Activated CD4-positive, alpha-beta T cell treated with anti-CD3 and anti-CD28 coated beads for 4 hours (primary cell): Measurements from ENCODE around the gene TMEM116.
"Not testable (repeated sequence)": the region's sequence is repeated elsewhere in the genome, so short reads cannot be mapped to it uniquely, and the experiment has no call there.

ENCODE experiments used
- DNase-seq, 2 donors: peaks; one replicate each; pipeline ENCODE4 v3.0.0-alpha.2; 2020

Gene TMEM116

DNA sequence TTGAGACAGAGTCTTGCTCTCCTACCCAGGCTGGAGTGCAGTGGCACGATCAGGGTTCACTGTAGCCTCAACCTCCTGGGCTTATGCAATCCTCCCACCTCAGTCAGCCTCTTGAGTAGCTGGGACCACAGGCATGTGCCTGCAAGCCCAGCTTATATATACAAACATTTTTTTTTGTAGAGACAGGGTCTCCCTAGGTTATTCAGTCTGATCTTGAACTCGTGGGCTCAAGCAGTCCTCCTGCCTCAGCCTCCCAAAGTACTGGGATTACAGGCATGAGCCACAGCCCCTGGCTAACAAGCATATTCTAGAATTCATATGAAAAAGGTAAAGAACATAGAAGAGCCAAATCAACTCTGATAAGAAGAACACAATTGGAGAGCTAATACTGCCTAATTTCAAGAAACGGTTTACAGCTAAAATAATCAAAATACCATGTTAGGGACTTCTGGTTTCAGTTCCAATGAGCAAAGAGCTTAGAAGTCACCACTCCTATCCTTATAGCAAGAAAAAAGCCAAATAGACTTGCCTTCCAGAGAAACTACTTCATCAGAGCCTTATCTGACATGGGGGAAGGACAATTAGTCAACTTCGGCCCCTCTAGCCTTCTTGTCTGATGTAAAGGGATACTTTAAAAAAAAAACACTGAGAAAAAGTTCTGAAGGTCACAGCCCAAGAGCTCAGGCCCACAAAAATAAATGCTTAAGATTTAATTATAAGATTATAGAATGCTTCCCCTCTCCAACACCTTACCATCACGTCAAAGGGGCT lies 37.6 kb downstream of the TMEM116 start:
- no peak for DNase-seq

GRCh38 chr12:111971800-111972199 lies 41.2 kb downstream of the TMEM116 start:
- DNase-seq, result no peak

DNA sequence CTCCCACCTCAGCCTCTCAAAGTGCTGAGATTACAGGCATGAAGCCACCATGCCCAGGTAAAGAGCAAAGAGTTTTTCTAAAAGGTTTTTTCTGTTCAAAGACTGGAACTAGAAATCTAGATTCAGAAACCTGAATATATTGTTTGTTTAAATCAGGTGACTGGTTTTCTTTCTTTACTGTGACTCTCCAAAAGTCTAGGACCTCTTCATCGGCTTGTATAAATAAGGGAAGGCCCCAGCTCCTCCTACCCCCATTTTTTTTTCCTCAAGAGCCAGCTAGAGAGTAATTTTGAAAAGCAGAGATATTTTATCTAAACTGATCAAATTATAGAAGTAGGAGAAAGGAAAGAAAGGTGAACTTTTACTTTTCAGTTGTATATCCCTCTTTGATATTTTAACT lies 48.0 kb downstream of the TMEM116 start:
- DNase-seq, result no peak

- DNase-seq, result not testable (repeated sequence)
These were observed 53.4 kb downstream of the TMEM116 start for GRCh38 chr12:111959518-111959917.

DNA sequence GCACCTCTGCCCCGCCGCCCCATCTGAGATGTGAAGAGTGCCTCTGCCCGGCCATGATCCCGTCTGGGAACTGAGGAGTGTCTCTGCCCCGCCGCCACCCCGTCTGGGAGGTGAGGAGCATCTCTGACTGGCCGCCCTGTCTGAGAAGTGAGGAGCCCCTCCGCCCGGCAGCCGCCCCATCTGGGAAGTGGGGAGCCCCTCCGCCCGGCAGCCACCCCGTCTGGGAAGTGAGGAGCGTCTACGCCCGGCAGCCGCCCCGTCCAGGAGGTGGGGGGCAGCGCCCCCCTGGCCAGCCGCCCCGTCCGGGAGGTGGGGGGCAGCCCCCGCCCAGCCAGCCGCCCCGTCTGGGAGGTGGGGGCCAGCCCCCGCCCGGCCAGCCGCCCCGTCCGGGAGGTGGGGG lies 55.7 kb downstream of the TMEM116 start:
- DNase-seq, result not testable (repeated sequence)

GRCh38 chr12:111954969-111955368 lies 58.0 kb downstream of the TMEM116 start:
- DNase-seq, result no peak

DNA sequence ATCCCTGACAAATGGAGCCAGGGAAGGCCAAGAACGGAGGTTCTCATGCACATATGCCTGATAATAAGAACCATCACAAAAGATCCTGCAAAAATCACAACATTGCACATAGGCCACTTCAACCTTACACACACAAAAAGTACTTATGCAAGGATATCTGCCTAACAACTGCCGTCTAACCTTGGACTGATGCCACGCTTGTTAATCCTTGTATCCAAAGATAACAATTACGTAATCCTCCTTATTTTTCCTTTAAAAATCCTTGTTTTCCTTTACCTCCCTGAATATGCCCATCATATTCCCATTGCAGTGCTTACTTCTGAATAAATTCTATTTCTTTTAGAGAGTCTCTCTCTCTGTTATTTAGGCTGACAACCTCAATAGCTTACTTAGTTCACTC lies 59.5 kb downstream of the TMEM116 start:
- DNase-seq, result no peak

DNA sequence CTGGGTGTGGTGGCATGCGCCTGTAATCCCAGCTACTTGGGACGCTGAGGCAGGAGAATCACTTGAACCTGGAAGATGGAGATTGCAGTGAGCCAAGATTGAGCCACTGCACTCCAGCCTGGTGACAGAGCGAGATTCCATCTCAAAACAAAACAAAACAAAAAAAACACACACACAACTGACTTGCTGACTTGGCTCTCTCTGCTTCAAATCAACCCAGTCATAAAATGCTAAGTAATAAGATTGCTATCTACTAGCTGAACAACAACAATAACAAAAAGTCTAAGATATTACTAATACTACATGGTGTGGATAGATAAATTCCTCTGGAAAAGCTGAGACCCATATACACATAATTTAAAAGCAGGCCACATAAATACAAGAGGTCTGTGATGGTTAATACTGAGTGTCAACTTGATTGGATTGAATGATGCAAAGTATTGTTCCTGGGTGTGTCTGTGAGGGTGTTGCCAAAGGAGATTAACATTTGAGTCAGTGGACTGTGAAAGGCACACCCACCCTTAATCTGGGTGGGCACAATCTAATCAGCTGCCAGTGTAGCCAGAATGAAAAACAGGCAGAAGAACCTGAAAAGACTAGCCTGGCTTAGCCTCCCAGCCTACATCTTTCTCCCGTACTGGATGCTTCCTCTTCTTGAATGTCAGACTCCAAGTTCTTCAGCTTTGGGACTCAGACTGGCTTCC lies 60.7 kb downstream of the TMEM116 start:
- not testable (repeated sequence) for DNase-seq

- not testable (repeated sequence) for DNase-seq
These were observed 61.8 kb downstream of the TMEM116 start for GRCh38 chr12:111950961-111951676.

DNA sequence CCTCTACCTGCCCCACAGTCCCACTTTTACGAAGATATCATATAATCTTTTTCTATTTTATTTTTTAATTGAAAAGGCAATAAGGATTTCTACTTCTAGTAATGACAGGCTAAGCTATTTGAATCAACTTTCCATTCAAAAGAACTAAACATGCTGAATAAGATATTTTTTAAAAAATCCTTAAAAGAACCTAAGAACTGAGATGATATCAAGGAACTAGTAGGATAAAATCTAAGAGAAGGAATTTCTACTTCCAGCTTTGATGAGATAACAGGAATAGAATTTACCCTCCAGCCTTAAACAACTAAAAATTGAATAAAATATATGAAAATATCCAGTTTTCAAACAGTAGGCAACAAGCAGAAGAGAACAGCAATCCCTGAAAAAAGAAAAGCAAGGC lies 69.0 kb downstream of the TMEM116 start:
- no peak for DNase-seq

- peak; percentile 10 to 24 for DNase-seq
These were observed 70.4 kb downstream of the TMEM116 start for GRCh38 chr12:111942557-111942956.

- DNase-seq, result no peak
These were observed 75.5 kb downstream of the TMEM116 start for GRCh38 chr12:111937429-111937828.

GRCh38 chr12:111936869-111937268 lies 76.1 kb downstream of the TMEM116 start:
- no peak for DNase-seq

GRCh38 chr12:111932241-111932640 lies 80.7 kb downstream of the TMEM116 start:
- no peak for DNase-seq

GRCh38 chr12:111927346-111927745 lies 85.6 kb downstream of the TMEM116 start:
- no peak for DNase-seq

DNA sequence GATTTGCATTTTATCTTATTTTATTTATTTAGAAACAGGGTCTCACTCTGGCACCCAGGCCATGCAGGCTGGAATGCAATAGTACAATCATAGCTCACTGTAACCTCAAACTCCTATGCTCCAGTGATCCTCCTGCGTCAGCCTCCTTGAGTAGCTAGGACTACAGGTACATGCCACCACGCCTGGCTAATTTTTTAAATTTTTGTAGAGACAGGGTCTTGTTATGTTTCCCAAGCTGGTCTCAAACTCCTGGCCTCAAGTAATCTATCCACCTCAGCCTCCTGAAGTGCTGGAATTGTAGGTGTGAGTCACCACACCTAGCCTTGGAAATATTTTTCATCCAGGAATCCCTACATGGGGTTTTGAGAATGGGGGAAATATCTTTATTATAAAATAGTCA lies 86.3 kb downstream of the TMEM116 start:
- DNase-seq, result no peak

DNA sequence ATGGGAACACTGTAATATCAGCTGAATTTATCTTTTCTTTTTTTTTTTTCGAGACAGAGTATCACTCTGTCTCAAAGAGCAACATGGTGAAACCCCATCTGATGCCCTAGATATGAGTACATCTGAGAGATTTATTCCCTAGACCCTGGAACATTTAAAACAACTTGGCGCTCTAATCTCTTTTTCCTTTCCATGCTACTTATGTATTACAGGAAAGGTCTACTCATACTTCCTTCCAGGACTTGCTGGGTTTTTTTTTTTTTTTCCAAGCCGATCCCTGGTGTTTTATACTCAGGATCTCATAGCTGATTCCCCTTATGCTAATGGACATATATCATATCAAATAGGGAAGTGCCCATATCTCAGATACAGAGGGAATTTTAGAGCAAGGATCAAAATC lies 87.8 kb downstream of the TMEM116 start:
- no peak for DNase-seq

DNA sequence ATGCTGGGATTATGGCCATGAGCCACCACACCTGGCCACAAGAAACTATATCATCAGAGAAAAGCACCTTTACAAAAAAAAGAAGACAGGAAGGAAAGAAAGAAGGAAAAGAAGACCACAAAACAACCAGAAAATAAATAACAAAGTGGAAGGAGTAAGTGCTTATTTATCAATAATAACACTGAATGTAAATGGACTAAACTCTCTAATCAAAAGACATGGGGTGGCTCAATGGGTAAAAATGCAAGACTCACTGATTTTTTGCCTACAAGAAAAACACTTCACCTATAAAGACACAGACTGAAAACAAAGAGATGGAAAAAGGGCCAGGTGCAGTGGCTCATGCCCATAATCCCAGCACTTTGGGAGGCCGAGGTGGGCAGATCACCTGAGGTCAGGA lies 105.2 kb downstream of the TMEM116 start:
- DNase-seq, result no peak

DNA sequence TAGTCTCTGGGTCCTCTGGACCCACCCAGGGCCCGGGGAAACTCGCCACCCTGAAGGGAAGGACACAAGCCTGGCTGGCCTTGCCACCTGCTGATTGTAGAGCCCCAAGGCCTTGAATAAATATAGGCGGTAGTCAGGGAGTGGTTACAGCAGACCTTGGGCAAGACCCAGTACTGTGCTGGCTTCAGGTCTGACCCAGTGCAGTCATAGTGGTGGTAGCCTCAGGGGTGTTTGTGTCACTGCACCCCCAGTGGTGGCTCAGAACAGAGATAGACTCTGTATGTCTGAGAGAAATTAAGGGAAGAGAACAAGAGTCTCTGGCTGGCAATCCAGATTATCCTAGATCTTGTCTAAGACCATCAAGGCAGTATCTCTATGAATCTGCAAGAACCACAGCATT lies 107.5 kb downstream of the TMEM116 start:
- no peak for DNase-seq

GRCh38 chr12:111904446-111904975 lies 108.5 kb downstream of the TMEM116 start:
- DNase-seq, result no peak

DNA sequence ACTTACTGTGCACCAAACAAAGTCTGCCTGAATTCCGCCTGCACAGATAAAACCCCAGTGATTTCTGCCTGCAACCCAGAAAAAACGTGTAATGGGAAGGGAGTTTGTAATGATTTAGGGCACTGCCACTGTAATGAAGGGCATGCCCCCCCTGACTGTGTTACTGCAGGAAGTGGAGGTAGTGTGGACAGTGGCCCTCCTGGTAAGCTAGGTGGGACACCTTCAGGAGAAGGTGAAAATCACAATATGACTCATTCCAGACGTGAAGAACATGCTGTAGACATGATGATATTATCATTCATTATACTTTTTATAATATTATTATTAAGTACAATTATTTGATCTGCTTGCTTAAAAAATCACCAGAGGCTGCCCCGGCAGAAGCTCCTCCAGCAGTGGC lies 111.8 kb downstream of the TMEM116 start:
- no peak for DNase-seq

DNA sequence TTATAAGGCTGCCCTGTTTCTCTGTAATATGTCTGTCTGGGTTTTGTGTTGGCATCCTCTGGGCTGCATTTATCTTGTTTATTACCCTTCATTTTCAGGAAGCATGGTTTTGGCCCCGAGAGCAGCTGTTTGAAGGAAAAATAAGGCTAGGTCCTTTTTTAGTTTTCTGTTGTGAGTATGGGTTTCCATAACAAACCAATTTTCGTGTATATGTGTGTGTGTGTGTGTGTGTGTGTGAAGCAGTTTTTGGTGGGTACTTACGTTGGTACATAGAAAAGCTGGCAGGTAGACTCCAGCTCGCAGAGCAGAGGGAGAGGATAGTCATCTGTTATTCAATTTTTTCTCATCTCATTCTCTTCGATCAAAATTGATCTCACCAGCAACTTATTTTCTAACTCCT lies 118.4 kb downstream of the TMEM116 start:
- no peak for DNase-seq

- DNase-seq, result no peak
These were observed 119.7 kb downstream of the TMEM116 start for GRCh38 chr12:111893287-111893686.
